ENCODE measurements around the gene MARCHF9. TPM values are rescaled to one million over a fixed set of nuclear protein-coding genes. Genes with fewer than 3 reads are reported as not detected.

MARCHF9 gene
- total RNA-seq, 1 donor from 2014 or later = 5.3 TPM

DNA sequence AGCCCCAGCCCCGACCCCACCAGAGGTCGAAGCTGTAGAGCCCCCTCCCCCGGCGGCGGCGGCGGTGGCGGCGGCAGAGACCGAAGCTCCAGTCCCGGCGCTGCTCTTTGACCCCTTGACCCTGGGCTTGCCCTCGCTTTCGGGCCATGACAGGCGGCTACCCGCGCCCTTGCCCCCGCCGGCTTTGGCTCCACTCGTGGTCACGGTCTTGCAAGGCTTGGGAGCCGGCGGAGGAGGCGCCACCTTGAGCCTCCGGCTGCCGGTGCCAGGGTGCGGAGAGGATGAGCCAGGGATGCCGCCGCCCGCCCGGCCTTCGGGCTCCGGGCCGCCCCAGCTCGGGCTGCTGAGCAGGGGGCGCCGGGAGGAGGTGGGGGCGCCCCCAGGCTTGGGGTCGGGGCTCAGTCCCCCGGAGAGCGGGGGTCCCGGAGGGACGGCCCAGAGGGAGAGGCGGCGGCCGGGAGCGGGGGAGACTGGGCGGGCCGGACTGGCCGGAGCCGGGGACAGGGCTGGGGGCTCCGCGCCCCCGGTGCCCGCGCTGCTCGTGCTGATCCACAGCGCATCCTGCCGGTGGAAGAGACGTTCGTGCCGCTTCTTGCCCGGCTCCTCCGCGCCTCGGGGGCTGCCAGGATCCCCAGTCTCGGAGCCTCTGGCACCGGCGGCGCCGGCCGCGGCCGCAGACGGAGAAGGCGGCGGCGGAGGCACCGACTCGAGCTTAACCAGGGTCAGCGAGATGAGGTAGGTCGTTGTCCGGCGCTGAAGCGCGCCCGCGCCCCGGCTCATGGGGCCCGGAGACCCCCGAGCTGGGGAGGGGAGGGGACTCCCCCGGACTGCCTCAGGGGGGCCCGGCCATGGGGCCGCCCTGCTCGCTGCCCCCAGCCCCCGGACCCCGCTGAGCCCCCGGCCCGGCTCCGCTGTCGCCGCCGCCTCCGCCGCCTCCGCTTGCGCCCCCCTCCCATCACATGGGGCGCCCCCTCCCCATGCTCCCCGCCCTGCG is 17.1 kb upstream of the MARCHF9 start:
- DNase-seq (ENCODE audit: low read depth, low spot score) = no peak

DNA sequence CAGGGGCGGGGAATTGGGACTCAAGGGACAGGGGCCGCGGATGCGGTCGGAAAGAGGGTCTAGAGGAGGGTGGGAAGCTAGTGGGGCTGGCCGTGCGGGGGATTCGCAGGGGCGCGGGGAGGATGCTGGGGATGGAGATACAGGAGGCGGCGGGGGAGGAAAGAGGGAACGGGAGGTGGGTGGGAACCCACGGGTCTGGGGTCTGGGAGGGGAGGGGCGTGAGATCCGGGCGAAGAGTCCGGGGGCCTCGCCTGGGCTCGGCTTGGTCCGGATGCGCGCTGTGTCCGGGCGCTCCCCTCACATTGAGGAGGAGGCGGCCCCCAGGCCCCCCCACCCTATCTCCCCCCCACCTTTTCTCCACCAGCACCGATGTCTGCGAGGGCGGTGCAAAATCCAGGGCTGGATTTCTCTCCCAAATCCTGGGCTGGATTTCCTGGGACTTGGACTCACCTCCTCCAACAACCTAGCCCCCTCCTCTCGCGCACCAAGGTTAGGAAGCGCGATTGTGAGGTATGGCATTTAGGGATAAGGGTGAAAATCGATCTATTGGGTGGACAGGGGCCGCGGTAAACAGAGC is 16.2 kb upstream of the MARCHF9 start, which contains the start of gene AGAP2:
TSS of gene AGAP2 (minus strand) at position 82 of the 577 bp plus-strand sequence. CDS start 496 bp downstream, outside the sequence.
- DNase-seq (ENCODE audit: low read depth, low spot score) = no peak

DNA sequence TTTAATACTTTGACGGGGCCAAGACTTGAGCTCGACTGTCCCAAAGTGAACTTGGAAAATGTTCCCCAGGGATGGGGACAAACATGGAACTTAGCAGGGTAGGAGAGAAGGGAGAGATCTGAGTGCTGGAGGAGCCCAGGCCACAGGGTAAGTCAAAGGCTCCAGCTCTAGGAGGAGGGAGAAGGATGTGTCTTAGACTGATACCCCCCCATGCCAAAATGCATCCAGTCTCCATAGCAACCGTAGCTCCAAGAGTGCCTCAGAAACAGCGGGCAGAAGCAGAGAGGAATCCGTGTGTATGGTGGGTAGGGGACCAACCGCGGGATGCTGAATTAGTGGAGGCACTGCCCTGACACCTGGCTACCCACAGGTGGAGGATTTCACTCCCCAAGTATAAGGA is 15.5 kb upstream of the MARCHF9 start:
- DNase-seq (ENCODE audit: low read depth, low spot score) = no peak

DNA sequence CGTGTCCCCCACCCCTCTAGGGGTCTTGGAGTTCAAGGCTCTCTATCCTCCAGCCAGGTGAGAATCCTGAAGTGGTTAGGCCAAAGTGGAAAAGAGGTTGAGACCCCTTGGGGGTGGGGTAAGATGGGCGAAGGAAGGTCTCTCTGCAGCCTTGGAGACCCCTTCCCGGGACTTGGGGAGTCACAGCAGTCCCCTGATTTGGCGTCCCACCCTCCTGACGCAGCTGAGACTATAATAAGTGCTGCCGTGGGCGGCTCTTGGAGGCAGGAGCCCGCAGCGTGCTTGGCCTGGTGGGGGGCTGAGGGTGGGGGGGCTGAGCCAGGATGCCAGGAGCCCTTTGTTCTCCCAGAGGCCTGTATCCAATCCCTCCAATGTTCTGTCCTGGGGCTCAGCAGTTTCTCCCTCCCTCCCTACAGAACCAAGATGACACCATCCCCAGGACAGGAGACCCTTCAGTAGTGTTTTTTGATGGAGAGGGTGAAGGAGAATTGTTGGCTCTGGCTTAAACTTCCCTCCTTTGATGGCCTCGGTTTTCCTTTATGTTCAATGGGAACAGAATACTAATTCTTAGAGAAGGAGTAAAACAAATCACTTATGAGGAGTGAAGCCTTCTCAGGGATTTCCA is 14.9 kb upstream of the MARCHF9 start:
- DNase-seq (ENCODE audit: low read depth, low spot score) = no peak

DNA sequence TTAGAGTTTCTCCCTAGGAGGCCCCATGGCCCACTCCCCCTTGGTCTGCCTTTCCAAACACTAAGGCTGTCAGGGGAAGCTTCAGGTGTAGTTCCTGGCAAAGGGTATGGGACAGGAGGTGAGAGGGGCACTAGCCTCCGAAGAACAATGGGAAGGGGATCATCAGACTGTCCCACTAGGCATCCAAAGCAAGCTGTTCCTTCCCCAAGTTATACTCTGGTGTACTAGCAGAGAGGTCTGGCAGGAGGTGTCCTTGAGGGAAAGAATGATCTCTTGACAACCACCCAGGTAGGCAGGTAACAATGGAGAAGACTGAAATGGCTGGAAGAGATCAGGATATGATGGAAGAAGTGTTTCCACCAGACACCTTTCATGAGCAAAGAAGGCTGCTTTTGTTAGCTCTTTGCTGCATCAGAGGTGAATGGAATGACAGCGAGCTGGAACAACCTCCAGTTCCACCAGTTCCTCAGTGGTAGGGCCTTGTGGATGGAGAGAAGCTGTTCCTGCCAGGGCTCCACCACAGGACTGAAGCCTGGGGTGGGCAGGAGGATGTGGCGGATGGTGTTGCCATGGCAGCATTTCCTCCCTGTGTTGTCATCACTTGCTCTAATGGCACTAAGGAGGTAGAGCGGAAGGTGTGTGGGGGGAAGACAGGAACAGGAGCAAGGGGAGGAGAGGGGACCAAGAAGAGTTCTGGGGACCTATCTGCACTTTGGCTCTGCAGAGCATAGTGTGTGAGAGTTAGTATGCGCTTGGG is 14.1 kb upstream of the MARCHF9 start:
- DNase-seq (ENCODE audit: low read depth, low spot score) = no peak

DNA sequence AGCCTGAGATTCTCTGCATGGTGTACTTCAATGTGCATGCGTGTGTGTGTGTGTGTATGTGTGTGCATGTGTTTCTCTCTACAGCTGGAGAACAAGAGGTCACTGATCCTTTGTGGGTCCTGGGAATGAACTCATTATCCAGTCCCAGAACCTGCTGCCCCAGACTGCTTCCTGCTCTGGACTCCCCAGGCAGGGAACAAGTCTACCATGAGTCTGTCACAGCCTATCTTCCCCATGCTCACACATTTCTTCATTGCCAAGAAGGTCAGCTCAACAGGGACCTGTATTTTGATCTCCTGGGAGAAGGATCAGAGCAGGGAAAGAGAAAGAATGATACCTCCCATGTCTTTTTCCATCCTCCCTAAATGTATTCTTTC is 13.5 kb upstream of the MARCHF9 start:
- DNase-seq (ENCODE audit: low read depth, low spot score) = no peak

DNA sequence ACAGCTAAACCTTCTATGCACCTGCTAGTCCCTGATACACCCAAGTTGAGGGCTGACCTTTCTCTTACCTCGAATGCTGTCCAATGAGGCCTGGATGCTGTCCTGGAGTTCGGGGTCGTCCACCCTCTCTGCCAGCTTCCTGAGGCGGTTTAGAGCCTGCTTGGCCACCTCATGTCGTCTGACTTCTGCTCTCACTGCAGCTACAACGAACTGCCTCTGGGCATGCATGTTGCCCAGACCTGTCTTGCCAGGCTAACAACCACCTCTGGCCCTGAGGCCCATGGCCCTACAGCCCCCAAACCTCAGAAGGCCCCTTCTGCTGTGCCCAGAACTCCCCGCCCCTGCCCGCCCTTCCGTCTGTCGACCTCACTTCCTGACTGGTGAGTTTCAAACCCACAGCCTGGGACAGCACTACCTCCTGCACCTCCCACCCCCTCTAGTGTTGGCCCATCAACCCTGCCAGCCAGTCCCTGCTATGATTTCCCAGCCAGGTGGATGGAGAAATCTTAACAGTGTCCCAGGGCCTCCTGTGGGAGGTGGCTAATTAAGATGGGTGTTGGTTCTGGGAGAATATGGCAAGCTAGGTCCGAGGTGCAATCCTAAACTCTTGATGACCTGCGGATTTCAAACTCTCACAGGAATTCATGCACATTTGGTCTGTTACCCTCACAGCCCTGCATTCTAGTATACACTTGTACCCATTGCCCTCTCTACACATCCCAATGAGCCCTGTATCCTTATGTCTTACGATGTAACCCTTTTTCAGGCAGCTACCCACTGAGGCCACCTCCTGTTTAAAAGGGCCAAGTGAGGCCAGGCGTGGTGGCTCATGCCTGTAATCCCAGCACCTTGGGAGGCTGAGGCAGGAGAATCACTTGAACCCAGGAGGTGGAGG is 12.8 kb upstream of the MARCHF9 start:
- DNase-seq (ENCODE audit: low read depth, low spot score) = no peak

DNA sequence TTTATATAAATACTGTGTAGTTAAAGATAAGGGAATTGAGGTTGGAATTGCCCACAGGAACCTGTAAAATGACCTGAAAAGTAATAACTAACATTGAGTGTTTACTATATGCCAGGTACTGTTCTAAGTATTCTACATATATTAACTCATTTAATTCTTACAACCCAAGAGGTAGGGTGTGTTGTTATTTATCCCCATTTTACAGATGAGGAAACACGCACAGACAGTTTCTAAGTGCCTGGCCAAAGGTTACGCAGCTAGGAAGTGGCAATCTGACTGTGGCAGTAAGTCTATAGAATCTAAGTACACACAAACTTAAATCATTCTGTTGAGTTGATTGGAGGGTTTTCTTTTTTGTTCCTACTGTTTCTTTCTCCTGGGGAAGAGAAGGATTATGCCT is 11.1 kb upstream of the MARCHF9 start:
- DNase-seq (ENCODE audit: low read depth, low spot score) = no peak

DNA sequence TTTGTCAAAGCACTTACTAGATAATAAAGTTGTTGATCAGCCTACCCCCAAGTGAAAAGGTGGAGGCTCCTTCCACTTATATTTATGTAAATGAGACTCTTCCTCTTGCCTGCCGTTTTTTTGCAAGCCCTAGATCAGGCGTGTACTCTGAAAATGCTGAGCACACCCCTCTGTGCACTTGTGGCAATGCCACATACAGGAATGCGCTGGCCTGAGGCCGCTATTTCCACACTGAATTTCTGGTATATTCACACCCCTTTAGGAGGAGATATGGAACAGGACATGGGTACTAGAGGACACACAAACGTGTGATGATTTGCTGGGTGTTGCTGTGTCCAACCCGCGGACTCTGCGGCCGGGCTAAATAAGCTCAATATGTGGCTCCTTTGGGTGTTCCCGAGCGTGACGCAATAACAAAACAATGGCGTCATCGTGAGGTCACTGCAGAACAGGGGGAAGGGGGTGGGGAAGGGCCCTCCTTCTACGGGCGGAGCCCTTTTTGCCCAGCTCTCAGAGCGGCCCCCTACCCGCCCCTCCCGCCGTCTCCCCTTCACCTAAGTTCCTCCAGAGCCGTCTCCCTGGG is 10.6 kb upstream of the MARCHF9 start:
- DNase-seq (ENCODE audit: low read depth, low spot score) = no peak

DNA sequence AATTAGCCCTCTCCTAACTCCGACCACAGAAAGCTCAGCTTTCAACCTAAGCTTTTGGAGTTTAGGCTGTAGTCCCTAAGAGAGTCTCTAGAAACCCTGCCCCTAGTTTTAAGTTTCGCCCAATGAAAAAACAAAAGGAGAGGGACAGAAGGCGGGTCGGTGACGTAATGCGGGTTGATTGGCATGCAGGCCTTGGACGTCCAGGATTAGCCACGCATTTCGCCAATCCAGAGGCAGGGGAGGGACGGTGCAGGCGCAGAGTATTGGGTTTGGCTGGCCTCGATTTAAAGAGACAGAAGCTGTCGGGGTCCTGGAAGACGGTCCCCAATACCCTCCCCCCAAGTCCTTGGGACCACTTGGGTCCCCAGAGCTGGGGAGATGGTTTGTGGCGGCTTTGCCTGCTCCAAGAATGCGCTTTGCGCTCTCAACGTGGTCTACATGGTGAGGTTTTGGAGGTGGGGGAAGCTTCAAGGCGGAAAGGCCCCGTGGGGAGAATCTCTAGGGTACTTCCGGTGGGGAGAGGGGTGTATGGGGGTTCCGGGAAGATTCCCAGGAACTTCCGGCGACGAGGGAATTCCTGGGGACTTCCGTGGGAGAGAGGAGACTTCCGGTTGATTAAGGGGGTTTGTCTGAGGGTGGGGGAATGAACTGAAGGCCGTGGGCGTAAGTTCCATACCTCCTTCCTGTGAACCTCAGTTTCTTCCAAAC is 10.0 kb upstream of the MARCHF9 start, which contains the start of gene TSPAN31:
TSS of gene TSPAN31 (plus strand) at position 263 of the 708 bp plus-strand sequence. CDS start at position 379, 116 bp downstream.
- DNase-seq (ENCODE audit: low read depth, low spot score) = peak; percentile 96

DNA sequence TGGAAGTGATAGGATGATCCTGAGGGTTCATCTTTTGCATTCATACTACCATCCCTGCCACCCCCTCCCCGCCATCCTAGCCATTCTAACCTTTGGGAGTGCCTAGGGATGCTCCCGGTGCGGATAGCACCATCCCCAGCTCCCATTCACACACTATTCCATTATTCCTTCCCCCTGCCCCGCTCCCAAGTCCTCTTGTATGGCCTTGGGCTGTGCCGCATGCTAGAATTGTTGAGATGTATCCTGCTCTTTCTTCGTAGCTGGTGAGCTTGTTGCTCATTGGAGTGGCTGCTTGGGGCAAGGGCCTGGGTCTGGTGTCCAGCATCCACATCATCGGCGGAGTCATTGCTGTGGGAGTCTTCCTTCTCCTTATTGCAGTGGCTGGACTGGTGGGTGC is 9.4 kb upstream of the MARCHF9 start:
- no peak for DNase-seq (ENCODE audit: low read depth, low spot score)

DNA sequence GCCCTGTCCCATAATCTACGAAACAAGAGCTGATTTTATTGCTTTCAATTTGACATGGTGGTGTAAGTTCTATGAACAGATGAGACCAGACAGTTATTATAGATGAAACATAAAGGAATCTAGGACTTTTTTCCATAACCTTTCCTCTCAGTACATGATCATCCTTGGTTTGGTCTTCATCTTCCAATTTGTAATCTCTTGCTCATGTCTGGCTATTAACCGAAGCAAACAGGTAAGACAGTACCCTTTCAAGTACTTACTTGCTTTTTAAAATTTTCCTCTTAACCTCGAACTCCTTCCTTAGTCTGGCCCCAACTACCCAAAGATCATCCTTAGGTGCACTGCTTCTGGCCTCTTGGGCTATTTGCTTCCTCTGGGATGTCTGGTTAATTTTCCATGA is 8.9 kb upstream of the MARCHF9 start:
- no peak for DNase-seq (ENCODE audit: low read depth, low spot score)

DNA sequence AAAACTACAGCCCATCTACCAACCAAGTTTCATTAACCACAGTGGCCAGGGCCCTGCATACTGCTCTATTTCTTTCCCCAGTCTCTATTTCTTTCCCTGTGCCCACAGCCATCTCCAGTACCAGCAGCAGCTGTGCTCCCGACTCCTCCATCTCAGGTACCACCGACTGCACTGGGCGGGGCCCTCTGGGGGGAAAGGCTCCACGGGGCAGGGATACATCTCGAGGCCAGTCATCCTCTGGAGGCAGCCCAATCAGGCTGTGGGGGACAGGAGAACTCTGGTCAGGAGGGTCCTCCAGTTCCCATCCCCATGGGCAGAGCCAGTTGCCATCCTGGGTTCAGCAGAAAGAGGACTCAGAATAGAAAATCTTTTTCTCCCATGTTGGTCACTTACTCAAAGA is 5.8 kb upstream of the MARCHF9 start:
- DNase-seq (ENCODE audit: low read depth, low spot score) = no peak

DNA sequence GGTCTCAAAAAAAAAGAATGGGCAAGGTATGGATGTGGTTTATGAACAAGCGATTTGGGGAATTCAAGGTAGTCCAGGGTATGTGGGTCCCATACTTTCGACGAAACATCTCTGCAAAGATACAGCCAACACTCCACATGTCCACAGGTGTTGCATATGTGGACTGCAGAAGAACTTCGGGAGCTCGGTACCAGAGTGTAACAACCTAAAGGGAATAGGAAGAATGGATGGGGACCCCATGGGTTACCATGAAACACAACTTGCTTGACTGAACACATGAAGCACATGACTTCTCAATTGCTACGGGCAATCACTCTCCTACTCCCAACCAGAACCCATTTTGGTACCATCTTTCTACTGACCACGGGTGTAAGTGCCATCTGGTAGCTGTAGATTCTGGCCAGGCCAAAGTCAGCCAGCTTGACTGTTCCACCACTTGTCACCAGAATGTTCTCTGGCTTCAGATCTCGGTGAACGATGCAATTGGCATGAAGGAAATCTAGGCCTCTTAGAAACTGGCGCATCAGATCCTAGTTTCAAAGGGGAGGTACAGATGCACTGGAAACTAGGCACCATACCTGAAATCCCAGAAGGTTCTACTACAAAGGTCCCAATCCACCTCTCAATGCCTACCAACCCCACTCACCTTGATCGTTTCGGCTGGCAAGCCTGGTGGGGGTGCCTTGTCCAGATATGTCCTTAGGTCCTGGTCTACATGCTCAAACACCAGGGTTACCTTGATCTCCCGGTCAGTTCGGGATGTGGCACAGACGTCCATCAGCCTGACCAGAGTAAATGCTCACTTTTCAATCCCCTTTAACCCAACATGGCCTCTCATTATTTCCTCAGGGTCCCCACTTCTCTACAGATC is 4.1 kb upstream of the MARCHF9 start:
- no peak for DNase-seq (ENCODE audit: low read depth, low spot score)

DNA sequence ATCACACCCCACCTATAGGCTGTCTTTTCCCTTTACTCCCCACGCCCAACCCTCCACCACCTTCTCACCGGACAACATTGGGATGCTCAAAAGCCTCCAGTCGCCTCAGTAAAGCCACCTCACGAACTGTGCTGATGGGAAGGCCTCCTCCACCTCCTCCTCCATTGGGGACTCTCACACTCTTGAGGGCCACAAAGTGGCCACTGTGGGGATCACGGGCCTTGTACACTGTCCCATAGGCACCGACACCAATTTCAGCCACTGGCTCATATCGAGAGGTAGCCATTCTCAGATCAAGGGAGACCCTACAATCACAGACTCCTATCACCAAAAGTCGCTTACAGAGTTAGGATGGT is 3.5 kb upstream of the MARCHF9 start:
- DNase-seq (ENCODE audit: low read depth, low spot score) = no peak

DNA sequence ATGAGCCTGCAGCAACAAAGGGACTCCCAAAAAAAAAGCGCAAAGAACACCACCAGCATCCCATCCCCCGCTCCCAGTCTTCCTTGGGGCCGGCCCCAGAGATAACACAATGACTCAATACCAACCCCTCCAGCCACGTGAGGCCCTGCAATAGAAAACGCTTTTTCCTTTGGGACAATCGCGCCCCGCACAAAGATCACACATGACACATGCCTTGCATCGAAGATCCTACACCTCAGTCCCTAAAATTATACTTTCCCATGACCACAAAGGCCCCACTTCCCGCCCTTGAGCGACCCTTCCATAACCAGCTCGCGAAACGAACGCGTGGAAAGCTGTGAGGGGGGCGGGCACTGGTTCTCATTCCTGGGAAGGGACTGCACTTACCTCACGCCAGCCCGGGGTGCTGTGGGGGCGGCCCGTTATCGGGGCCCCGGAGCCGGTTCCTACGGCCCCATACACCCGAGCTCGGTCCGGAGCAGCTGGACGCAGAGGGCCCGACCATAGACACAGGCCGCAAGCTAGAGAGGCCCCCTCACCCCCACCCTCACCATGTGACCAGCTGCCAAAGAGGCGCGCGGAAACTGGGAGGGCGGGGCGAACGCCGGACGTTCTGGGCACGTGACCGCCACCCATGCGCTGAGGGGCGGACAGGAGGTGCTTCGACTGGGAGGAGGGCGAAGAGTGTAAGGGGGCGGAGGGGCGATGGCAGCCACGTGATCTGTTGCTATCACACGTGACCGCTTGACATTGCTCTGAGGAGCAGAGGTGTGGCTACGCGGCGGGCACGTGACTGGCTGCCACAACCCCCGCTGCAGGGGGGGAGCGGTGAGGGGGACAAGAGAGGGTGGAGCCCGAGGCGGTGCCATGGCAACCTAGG is 2.9 kb upstream of the MARCHF9 start, which contains the start of gene CDK4:
TSS of gene CDK4 (minus strand) at position 523 of the 880 bp plus-strand sequence. CDS start 593 bp downstream, outside the sequence.
- peak; percentile 99 for DNase-seq (ENCODE audit: low read depth, low spot score)

DNA sequence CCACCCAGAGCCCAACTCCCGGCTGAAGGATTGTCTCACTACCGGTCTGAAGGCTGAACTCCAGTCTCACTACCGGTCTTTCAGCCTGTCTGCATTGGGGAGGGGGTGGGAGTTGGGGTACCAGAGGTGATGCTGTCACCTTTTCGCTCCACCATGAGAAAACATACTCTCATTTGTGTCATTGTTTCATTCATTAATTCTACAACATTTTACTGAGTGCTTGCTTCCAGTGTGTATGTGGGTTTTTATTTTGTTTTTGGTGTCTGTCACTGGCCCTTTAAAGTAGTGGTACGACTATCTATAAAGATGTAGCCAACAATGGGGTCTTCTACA is 2.3 kb upstream of the MARCHF9 start:
- DNase-seq (ENCODE audit: low read depth, low spot score) = no peak
